Spleen (tissue), 11 donors: Measurements from ENCODE around the gene CD82. TPM values are rescaled to one million over a fixed set of nuclear protein-coding genes. Genes with fewer than 3 reads are reported as not detected.

Source experiments
- DNase-seq: peaks from one replicate; pipeline ENCODE4 v3.0.0-alpha.2; 2020
- H3K27ac ChIP-seq, 8 donors: fragments of 200-600 bp; sonication (generic) in 7 of 8; 1 replicate in 4 of 8; 2 replicates in 4 of 8; pipeline versions ENCODE4 v1.5.0 to v1.8.0; 2016 to 2021; ENCODE audit warnings: inconsistent platforms in 4 of 8, mild to moderate bottlenecking in 4 of 8, moderate library complexity in 1 of 8
- H3K27me3 ChIP-seq, 7 donors: fragments of 200-600 bp; sonication (generic) in 6 of 7; replicated peaks in 1 of 7; 1 replicate in 4 of 7; 2 replicates in 3 of 7; pipeline versions ENCODE4 v1.5.0 to v1.8.0; 2016 to 2021; ENCODE audit warnings: inconsistent platforms in 3 of 7, mild to moderate bottlenecking in 1 of 7
- H3K36me3 ChIP-seq, 6 donors: fragments of 200-600 bp; sonication (generic) in 5 of 6; 1 replicate in 4 of 6; 2 replicates in 2 of 6; pipeline versions ENCODE4 v1.5.0 to v1.8.0; 2016 to 2021; ENCODE audit warnings: inconsistent platforms in 2 of 6
- H3K4me1 ChIP-seq, 6 donors: fragments of 200-600 bp; sonication (generic) in 5 of 6; 1 replicate in 3 of 6; 2 replicates in 3 of 6; pipeline versions ENCODE4 v1.5.0 to v1.8.0; 2016 to 2021; ENCODE audit warnings: inconsistent platforms in 3 of 6
- H3K4me3 ChIP-seq, 8 donors: fragments of 200-600 bp; sonication (generic) in 7 of 8; 1 replicate in 4 of 8; 2 replicates in 4 of 8; pipeline versions ENCODE4 v1.5.0 to v1.8.0; 2016 to 2021; ENCODE audit warnings: inconsistent platforms in 4 of 8, mild to moderate bottlenecking in 4 of 8, moderate library complexity in 2 of 8
- H3K9me3 ChIP-seq, 8 donors: fragments of 200-600 bp; sonication (generic) in 7 of 8; 1 replicate in 4 of 8; 2 replicates in 4 of 8; pipeline versions ENCODE4 v1.5.0 to v1.8.0; 2016 to 2021; ENCODE audit warnings: inconsistent platforms in 4 of 8
- CTCF ChIP-seq, 11 experiments: fragments of 200-600 bp in 7 of 11; fragments of 450-650 bp in 4 of 11; sonication (generic) in 4 of 11; IDR thresholded peaks in 8 of 11; conservative IDR thresholded peaks in 3 of 11; 1 replicate in 7 of 11; 2 replicates in 4 of 11; pipeline versions ENCODE4 v1.4.0 to v1.8.0; 2016 to 2021; ENCODE audit warnings: antibody characterized with exemption in 11 of 11, inconsistent platforms in 4 of 11, mild to moderate bottlenecking in 1 of 11
- POLR2A ChIP-seq, 3 donors: fragments of 450-650 bp; IDR thresholded peaks; one replicate each; pipeline ENCODE4 v1.5.1; 2017; ENCODE audit warnings: antibody characterized with exemption in 3 of 3, mild to moderate bottlenecking in 1 of 3
- POLR2AphosphoS5 ChIP-seq, 3 donors: sonication (generic); formaldehyde crosslinking; IDR thresholded peaks; one replicate each; pipeline ENCODE4 v1.5.1; 2017; ENCODE audit warnings: antibody characterized with exemption in 3 of 3
- WGBS, 5 donors: extraction: QIAGEN DNeasy Blood & Tissue Kit in 3 of 5; methylation state at CpG; one replicate each; pipeline versions ENCODE4 v1.1.5 to v1.1.7; 2013 to 2018; 5-methylcytosine and 5-hydroxymethylcytosine counted together
- intact Hi-C: fragments of 100-400 bp; cut with DNase I; formaldehyde crosslinking; loops from one replicate; pipeline ENCODE4 v1.15.0; 2023; ENCODE audit warnings: low total_unique reads
- polyA plus RNA-seq, 3 donors: library from polyadenylated mRNA; stranded (reverse); fragments of 200-250 nt; gene quantifications; one replicate each; pipeline ENCODE4 v1.2.1, GENCODE V29; 2013
- total RNA-seq, 7 donors: library from RNA; depleted of rRNA in 3 of 7; stranded (reverse); fragments of >200 nt in 3 of 7; fragmentation: NEBNext Ultra II Directional in 4 of 7; extraction: Animal tissue kit (Norgen Biotek cat#: 25700) in 4 of 7; gene quantifications; one replicate each; pipeline versions ENCODE4 v1.1.0 to v1.2.1, GENCODE V29; 2016 to 2021
- donor health status: healthy with polysubstance abuse.
- donor health status: DM: no; HTN: no; CAD: no; lungs with moderate emphysema.
- donor health status: DM: no; HTN: no; CAD: no.
- donor health status: Bipolar disorder and iron deficiency.
- donor health status: healthy.
- donor health status: DM: no; HTN: no; CAD: no.
- donor health status: DM: yes; HTN: yes; CAD: no.

Gene CD82
- total and polyA plus RNA-seq, 10 donors = 27.8 to 174 (median 95.2) TPM

- WGBS, 5 donors = 87 to 100% (median 89%) methylated on average over 3 of the region's 3 CpGs
- Histone ChIP-seq H3K27me3 (no peaks in the 10 kb centered on the region), H3K27ac (peak overlapping the region in 1 of 8 donors; percentile 72), H3K36me3 (no peaks in the 10 kb centered on the region), H3K4me3 (no peak overlapping the region), H3K9me3 (no peaks in the 10 kb centered on the region), H3K4me1 (peaks cover 26 to 82% (median 54%) of the 10 kb centered on the region in 6 donors)
- DNase-seq = no peak
- no peak for TF ChIP-seq POLR2AphosphoS5 (IDR thresholded peaks at IDR 0.05)
- no peak for TF ChIP-seq CTCF (IDR thresholded peaks at IDR 0.05 in 8 of 11, conservative IDR thresholded peaks at IDR 0.05 in 3 of 11)
- no peak for TF ChIP-seq POLR2A (IDR thresholded peaks at IDR 0.05)
- intact Hi-C loops = no loop called here
These were observed 4.1 kb upstream of the CD82 start for GRCh38 chr11:44561275-44561805.

GRCh38 chr11:44561964-44562734, 3.3 kb upstream of the CD82 start:
- Histone ChIP-seq H3K4me3 (no peak overlapping the region), H3K4me1 (peaks cover 21 to 82% (median 54%) of the 10 kb centered on the region in 6 donors), H3K36me3 (no peaks in the 10 kb centered on the region), H3K27ac (peak overlapping the region in 2 of 8 donors; percentile 11 to 23), H3K27me3 (no peaks in the 10 kb centered on the region), H3K9me3 (no peaks in the 10 kb centered on the region)
- WGBS, 5 donors = 91 to 96% (median 95%) methylated on average over 8 of the region's 8 CpGs
- intact Hi-C loops = no loop called here
- TF ChIP-seq CTCF (IDR thresholded peaks at IDR 0.05 in 8 of 11, conservative IDR thresholded peaks at IDR 0.05 in 3 of 11) = no peak
- TF ChIP-seq POLR2AphosphoS5 (IDR thresholded peaks at IDR 0.05) = no peak
- no peak for TF ChIP-seq POLR2A (IDR thresholded peaks at IDR 0.05)
- DNase-seq = no peak

GRCh38 chr11:44562845-44563460, 2.5 kb upstream of the CD82 start:
- H3K27ac ChIP-seq = peak overlapping the region in 2 of 8 donors; percentile 11 to 23
- H3K27me3 ChIP-seq = no peaks in the 10 kb centered on the region
- no peaks in the 10 kb centered on the region for H3K9me3 ChIP-seq
- WGBS, 5 donors = 87 to 92% (median 88%) methylated on average over 5 of the region's 5 CpGs
- TF ChIP-seq POLR2A (IDR thresholded peaks at IDR 0.05) (no peak), CTCF (IDR thresholded peaks at IDR 0.05 in 8 of 11, conservative IDR thresholded peaks at IDR 0.05 in 3 of 11) (no peak), POLR2AphosphoS5 (IDR thresholded peaks at IDR 0.05) (no peak)
- no peaks in the 10 kb centered on the region for H3K36me3 ChIP-seq
- intact Hi-C loops = no loop called here
- peaks cover 21 to 82% (median 54%) of the 10 kb centered on the region in 6 donors for H3K4me1 ChIP-seq
- no peak overlapping the region for H3K4me3 ChIP-seq
- no peak for DNase-seq

GRCh38 chr11:44563711-44564110, 1.8 kb upstream of the CD82 start:
- Histone ChIP-seq H3K27ac (peak overlapping the region in 5 of 8 donors; percentile 82 to 95 (median 92)), H3K27me3 (no peaks in the 10 kb centered on the region), H3K36me3 (no peaks in the 10 kb centered on the region), H3K4me1 (peaks cover 28 to 82% (median 60%) of the 10 kb centered on the region in 6 donors), H3K9me3 (no peaks in the 10 kb centered on the region), H3K4me3 (no peak overlapping the region)
- no peak for DNase-seq
- WGBS, 5 donors = 86 to 93% (median 91%) methylated on average over 6 of the region's 6 CpGs
- no peak for TF ChIP-seq POLR2A (IDR thresholded peaks at IDR 0.05)
- no peak for TF ChIP-seq CTCF (IDR thresholded peaks at IDR 0.05 in 8 of 11, conservative IDR thresholded peaks at IDR 0.05 in 3 of 11)
- no peak for TF ChIP-seq POLR2AphosphoS5 (IDR thresholded peaks at IDR 0.05)
- intact Hi-C loops = no loop called here
